Activated T-helper 9 cell treated with anti-CD3 and anti-CD28 coated beads, Interleukin-2, amount 50 U/mL, for 16 hours (primary cell): ENCODE data around the gene PPP2R3B.
A peak's percentile ranks its signal among the peaks of the same experiment; 100 is the strongest.
"Not testable (repeated sequence)": the region's sequence is repeated elsewhere in the genome, so short reads cannot be mapped to it uniquely, and the experiment has no call there.

ENCODE experiments used
- DNase-seq: peaks from one replicate; pipeline ENCODE4 v3.0.0-alpha.2; 2020; ENCODE audit warnings: low read depth

The PPP2R3B gene

GRCh38 chrX:319579-320125, 67.1 kb downstream of the PPP2R3B start:
- DNase-seq = no peak

DNA sequence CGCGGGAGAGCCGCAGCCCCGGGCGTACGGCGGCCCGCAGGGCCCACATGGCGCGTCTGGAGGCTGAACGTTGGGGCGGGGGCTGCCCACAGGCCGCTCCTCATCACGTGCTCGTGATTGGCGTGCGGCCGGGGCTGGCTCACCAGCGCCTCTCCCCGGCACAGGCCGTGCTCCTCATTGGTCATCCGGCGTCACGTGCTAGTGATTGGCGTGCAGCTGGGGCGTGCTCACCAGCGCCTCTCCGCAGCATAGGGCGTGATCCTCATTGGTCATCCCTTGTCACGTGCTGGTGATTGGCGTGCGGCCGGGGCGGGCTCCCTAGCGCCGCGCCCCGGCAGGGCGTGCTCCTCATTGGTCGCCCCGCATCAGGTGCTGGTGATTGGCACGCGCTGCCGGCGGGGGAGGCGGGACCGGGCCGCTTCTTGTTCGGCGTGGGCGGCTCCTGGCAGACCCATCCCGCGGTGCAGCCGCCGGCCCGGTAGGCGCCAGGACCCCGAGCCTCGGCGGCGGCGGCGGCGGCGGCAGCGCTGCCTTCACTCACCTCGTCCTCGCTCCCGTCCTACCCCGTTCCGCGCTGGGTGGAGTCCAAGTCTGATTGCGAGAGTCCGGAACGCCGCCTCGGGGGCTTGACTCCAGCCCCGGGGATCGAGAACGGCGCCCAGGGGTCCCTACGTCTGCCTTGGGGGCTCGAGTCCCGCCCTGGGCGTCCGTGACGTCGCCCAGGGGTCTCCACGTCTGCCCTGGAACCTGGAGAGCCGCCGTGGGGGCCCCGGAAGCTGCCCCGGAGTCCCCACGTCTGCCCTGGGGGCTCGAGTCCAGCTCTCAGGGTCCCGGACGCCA, 67.7 kb downstream of the PPP2R3B start, which contains the start of gene GTPBP6:
GTPBP6 (minus strand) TSS at position 58 of the 840 bp plus-strand sequence; CDS start at position 49, 9 bp downstream.
- DNase-seq = peak; percentile 97

DNA sequence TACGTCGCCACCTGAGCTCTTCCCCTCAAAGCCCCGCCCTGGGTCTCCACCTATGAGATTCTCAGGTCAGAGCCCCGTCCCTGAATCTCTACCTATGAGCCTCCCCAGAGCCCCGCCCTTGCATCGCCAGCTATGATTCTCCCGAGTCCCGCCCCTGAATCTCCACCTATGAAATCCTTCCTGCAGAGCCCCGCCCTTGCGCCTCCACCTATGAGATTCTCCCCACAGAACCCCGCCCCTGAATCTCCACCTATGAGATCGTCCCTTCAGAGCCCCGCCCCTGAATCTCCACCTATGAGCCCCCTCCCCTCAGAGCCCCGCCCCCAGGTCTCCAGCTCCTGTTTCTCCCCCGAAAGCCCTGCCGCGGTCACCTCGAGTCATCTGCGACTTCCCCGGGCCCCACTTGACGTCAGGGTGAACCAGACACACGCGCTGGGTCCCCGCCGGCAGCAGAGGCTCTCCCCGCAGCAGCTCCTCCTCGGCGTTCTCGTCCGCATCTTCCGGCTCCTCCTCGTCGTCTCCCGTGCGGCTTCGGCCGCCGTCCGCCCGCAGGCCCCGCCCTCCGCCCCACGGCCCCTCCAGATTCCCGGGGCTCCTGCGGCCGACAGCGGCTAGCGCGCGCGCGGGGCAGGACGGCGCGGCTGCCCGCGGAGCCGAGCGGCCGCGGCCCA, 68.5 kb downstream of the PPP2R3B start:
- peak; percentile 96 for DNase-seq

GRCh38 chrX:317424-318067, 69.2 kb downstream of the PPP2R3B start:
- no peak for DNase-seq

DNA sequence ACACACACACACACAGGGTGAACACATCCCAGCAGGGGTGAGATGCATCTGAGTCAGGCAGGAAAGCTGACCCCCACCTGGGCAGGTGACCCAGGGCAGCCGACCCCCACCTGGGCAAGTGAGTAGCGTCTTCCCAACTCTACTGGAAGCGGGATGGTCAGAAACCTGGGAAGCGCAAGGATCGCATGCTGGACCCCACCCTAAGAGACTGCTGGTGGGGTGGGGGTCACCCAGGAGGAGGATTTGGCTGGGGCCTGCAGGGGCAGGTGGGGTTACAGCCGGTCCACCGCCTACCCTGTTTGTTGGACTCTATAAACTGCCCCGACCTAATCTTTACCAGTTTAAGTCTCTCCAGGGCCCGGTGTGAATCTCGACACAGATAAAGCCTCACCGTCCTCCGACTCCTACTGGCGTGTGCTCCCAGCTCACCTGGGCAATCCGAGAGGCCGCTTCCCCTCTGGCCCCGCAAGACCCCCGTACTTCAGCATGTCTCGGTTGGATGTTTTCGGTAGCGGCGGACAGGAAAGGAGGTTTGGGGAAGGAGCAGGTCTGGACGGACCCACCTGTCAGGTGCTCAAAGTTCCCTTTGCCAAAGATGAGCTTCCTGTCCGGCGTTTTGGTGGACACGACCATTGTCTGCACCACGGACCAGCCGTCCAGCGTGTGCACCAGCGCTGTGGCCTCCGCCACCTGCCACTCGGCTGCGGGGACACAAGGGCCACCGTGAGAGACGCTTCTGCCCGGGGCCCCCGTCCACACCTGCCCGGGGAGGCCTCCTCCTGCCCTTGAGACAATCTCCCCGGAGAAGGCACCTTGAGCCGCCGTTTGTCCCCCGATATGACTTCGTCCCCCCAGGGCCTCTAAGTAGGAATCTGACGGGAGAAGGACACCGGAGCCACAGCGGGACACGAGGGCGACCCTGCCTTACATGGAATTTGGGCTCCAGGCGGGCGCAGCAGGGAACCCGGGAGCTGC, 70.1 kb downstream of the PPP2R3B start:
- no peak for DNase-seq

DNA sequence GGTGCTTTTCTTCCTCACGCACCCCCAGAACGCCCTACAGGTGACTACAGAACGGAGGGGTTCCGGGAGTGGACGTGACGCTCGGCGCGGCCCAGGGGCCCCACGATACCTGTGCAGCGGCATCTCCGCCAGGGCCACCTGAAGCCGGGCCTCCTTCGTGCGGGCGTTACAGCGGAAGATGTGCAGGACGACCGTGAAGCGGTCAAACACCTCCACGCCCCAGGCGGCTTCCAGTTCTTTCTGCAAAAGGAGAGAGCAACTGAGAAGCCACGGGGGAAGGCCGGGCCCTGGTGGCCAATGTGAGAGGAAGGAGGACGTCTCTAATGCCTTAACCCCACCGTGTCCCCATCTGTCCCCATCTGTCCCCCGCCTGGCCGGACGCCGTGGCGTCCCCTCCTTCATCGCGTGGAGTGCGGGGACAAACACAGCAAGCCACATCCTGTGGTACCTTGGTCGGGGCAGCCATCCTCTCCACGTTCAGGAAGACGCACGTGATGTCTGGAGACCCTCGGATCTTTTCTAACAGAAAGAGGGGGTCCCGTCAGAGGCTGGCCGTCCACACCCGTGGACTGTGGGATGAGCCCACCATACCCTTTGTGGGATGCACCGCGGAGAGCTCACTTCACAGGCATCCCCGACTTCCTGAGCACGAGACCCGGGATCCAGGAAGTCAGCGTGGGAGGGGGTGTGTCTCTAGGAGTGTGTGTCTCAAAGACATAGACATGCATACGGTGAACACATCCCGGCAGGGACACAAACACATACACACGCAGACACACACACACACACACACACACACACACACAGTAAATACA, 71.7 kb downstream of the PPP2R3B start:
- no peak for DNase-seq

DNA sequence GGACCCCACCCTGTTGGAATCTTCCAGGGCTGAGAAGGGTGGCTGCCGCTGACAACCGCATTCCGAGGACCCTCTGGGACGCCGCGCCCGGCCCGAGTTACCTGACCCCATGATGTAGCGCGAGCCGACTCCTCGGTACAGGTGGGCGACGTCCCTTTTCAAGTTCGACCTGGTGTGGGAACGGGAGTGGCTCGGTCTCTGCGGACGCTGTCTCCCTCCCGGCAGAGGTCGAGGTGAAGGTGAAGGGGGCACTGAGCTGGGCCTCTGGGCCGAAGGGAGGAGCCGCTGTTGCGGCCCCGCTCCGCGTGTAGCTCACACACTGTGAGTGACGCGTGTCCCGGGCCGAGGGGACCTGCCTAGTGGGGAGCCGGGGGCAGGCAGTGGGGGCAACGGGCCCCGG, 72.7 kb downstream of the PPP2R3B start:
- no peak for DNase-seq

GRCh38 chrX:313546-313945, 73.2 kb downstream of the PPP2R3B start:
- DNase-seq = no peak

GRCh38 chrX:312621-313331, 73.9 kb downstream of the PPP2R3B start:
- no peak for DNase-seq

GRCh38 chrX:311156-312129, 75.3 kb downstream of the PPP2R3B start:
- DNase-seq = no peak

DNA sequence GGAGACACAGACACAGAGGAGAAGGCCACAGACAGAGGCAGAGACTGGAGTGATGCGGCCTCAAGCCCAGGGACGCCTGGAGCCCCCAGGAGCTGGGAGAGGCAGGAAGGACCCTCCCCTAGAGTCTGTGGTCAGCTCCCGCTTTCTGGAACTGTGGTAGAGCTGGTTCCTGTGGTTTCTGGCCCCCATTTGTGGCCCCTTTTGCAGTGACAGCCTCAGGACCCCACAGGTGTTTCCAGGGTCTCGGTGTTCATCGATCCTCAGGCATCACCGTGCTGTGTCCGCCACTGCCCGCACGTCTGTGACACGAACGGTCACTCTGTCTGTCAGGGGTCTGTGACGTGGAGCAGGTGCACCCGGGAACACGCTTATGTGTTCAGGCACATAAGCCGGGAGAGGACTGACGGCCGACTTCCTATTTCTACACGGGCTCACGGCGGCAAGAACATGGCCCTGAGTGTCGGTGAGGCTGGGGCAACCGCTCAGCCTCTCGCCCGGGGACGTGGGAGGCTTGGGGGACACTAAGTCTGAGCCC, 76.0 kb downstream of the PPP2R3B start:
- no peak for DNase-seq

DNA sequence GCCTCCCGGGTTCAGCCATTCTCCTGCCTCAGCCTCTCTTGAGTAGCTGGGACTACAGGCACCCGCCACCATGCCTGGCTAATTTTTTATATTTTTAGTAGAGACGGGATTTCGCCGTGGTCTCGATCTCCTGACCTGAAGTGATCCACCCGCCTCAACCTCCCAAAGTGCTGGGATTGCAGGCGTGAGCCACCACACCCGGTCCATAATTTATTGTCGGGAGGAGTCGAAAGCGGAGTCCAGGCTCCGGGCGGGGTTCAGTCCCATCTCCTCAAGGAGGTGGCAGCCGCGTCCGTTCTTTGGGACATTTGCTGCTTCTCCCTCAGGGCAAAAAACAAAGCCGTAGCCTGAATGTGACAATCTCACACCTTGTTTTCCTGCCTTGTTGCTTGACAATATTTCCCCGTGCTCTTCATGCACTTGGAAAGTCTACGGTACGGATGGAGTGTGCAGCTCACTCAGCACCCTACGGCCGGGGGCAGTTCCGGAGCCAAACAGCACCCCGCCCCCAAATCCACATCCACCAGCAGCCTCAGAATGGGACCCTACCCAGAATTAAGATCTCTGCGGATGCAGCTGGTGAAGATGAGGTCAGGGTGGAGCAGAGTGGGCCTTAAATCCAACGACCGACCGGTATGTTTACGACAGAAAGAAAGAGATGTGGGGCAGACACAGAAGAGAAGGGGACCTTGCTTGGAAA, 77.7 kb downstream of the PPP2R3B start:
- no peak for DNase-seq

GRCh38 chrX:307261-308111, 79.2 kb downstream of the PPP2R3B start:
- no peak for DNase-seq

GRCh38 chrX:306614-307251, 80.0 kb downstream of the PPP2R3B start:
- DNase-seq = not testable (repeated sequence)

- DNase-seq = not testable (repeated sequence)
These were observed 80.7 kb downstream of the PPP2R3B start for GRCh38 chrX:305781-306613.
